ENCODE results near the gene PLXNA4.
"Not testable (repeated sequence)": the region's sequence is repeated elsewhere in the genome, so short reads cannot be mapped to it uniquely, and the experiment has no call there.

PLXNA4 gene

DNA sequence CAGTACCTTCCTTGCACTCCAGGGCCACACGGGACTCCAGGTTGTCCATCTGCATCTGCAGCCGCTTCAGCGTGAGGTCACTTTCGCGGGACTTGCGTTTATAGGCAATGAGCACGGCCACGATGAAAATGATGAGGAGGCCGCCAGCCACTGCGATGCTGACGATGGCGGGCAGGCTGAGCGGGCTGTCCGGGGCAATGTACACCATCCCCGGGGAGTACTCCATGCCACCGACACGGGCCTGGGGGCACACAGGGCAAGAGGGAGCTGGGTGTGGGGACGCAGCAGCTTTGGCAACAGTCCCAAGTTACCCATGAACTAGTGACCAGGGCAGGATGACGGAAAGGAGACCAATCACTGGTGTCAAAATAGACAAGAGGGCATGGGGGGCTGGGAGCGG, 396.6 kb downstream of the PLXNA4 start:
- H3K27me3 ChIP-seq (ENCODE audit: low read length) = no peaks in the 10 kb centered on the region

DNA sequence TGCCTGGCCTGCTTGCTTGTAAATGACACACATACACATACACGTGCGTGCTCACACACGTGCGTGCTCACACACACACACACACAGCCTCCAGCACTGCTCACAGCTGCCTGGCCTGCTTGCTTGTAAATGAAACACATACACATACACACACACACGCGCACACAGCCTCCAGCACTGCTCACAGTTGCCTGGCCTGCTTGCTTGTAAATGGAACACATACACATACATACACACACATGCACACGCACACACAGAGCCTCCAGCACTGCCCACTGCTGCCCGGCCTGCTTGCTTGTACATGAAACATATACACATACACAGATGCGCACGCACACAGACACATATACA, 397.2 kb downstream of the PLXNA4 start:
- H3F3A ChIP-seq (ENCODE audit: insufficient read depth) = no peaks in the 10 kb centered on the region
- H2AFZ ChIP-seq (ENCODE audit: low read depth, low read length, severe bottlenecking) = no peak overlapping the region
- no peaks in the 10 kb centered on the region for H3K79me2 ChIP-seq (ENCODE audit: insufficient read depth, low read length)
- no peak overlapping the region for H3K9ac ChIP-seq (ENCODE audit: low read length)
- no peak overlapping the region for H3K27ac ChIP-seq (ENCODE audit: low read depth, low read length)
- no peaks in the 10 kb centered on the region for H3K9me3 ChIP-seq (ENCODE audit: insufficient read depth, low read length)
- no peak for TF ChIP-seq EZH2phosphoT487 (conservative IDR thresholded peaks at IDR 0.05; ENCODE audit: low read length)
- TF ChIP-seq, protein P1, sequence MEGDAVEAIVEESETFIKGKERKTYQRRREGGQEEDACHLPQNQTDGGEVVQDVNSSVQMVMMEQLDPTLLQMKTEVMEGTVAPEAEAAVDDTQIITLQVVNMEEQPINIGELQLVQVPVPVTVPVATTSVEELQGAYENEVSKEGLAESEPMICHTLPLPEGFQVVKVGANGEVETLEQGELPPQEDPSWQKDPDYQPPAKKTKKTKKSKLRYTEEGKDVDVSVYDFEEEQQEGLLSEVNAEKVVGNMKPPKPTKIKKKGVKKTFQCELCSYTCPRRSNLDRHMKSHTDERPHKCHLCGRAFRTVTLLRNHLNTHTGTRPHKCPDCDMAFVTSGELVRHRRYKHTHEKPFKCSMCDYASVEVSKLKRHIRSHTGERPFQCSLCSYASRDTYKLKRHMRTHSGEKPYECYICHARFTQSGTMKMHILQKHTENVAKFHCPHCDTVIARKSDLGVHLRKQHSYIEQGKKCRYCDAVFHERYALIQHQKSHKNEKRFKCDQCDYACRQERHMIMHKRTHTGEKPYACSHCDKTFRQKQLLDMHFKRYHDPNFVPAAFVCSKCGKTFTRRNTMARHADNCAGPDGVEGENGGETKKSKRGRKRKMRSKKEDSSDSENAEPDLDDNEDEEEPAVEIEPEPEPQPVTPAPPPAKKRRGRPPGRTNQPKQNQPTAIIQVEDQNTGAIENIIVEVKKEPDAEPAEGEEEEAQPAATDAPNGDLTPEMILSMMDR (IDR thresholded peaks at IDR 0.05; ENCODE audit: insufficient read depth, low read length, poor library complexity, severe bottlenecking) = no peak
- H3K36me3 ChIP-seq (ENCODE audit: low read length) = no peaks in the 10 kb centered on the region
- H4K20me1 ChIP-seq (ENCODE audit: low read depth, low read length) = no peaks in the 10 kb centered on the region
- H3K27me3 ChIP-seq (ENCODE audit: low read length) = no peaks in the 10 kb centered on the region
- no peaks in the 10 kb centered on the region for H3K9me2 ChIP-seq (replicated peaks; ENCODE audit: insufficient read depth, low read length)
- no peak overlapping the region for H3K4me3 ChIP-seq (ENCODE audit: insufficient read depth, low read length, poor library complexity, severe bottlenecking)
- H3K4me2 ChIP-seq (ENCODE audit: low read depth, low read length, poor library complexity, severe bottlenecking) = no peak overlapping the region

More for the DNA sequence above, 396.6 kb downstream of the PLXNA4 start:
- H3K79me2 ChIP-seq (ENCODE audit: insufficient read depth, low read length) = no peaks in the 10 kb centered on the region
- no peaks in the 10 kb centered on the region for H3F3A ChIP-seq (ENCODE audit: insufficient read depth)
- H3K27ac ChIP-seq (ENCODE audit: low read depth, low read length) = no peak overlapping the region
- no peak overlapping the region for H3K4me3 ChIP-seq (ENCODE audit: insufficient read depth, low read length, poor library complexity, severe bottlenecking)
- H2AFZ ChIP-seq (ENCODE audit: low read depth, low read length, severe bottlenecking) = no peak overlapping the region
- H4K20me1 ChIP-seq (ENCODE audit: low read depth, low read length) = no peaks in the 10 kb centered on the region
- no peaks in the 10 kb centered on the region for H3K36me3 ChIP-seq (ENCODE audit: low read length)
- no peak overlapping the region for H3K4me2 ChIP-seq (ENCODE audit: low read depth, low read length, poor library complexity, severe bottlenecking)
- no peak overlapping the region for H3K9ac ChIP-seq (ENCODE audit: low read length)
- TF ChIP-seq, protein P1 (IDR thresholded peaks at IDR 0.05; ENCODE audit: insufficient read depth, low read length, poor library complexity, severe bottlenecking) = no peak
- TF ChIP-seq EZH2phosphoT487 (conservative IDR thresholded peaks at IDR 0.05; ENCODE audit: low read length) = no peak
- H3K9me3 ChIP-seq (ENCODE audit: insufficient read depth, low read length) = no peaks in the 10 kb centered on the region
- H3K9me2 ChIP-seq (replicated peaks; ENCODE audit: insufficient read depth, low read length) = no peaks in the 10 kb centered on the region

DNA sequence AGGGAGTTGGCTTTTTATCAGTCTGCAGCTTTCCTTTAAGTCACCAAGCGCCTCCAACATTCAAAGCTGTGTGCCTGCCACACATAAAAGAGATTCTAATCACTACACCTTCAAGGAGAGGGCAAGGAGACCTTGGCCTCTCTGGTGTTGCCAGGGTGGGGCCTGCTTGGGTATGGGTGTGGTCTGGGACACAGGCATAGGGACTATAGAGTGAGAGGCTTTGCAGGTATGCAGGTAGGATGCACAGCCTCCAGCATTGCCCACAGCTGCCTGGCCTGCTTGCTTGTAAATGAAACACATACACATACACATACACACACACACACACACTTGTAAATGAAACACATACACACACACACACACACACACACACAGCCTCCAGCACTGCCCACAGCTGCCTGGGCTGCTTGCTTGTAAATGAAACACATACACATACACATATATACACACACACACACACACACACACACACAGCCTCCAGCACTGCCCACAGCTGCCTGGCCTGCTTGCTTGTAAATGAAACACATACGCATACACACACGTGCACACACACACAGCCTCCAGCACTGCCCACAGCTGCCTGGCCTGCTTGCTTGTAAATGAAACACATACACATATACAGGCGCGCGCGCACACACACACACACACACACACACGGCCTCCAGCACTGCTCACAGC, 397.7 kb downstream of the PLXNA4 start:
- not testable (repeated sequence) for H3K9me3 ChIP-seq (ENCODE audit: insufficient read depth, low read length); H3K4me2 ChIP-seq (ENCODE audit: low read depth, low read length, poor library complexity, severe bottlenecking)

DNA sequence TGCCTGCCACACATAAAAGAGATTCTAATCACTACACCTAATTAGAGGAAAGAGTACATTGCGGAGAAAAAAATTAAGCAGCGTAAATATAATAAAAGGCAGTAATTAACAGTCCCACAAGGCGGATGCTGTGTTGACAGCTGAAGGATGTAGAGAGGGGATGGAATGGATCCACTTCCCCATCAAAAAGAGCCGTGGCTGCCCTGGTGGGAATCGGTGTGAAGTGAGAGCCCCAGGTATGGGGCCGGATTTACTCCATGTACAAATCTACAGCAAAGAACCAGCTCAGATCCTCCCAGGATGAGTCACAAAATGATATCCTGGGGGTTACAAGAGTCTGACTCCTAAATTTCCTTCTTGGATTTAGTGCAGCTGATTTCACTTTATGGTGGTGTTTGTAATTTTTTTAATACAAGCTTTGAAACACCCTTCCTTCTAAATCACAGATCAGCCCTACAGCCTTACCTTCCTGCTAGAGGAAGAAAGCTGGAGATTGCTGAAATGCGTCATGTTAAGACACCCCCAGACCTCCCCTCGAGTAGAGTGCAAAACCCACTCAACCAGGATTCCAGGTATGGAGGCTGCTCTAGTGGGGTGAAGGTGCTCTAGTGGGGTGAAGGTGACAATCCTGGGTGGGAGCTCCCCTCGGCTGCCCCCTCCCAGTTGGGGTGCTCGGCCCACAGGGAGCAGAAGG, 398.4 kb downstream of the PLXNA4 start:
- no peak for TF ChIP-seq EZH2phosphoT487 (conservative IDR thresholded peaks at IDR 0.05; ENCODE audit: low read length)
- TF ChIP-seq, protein P1 (IDR thresholded peaks at IDR 0.05; ENCODE audit: insufficient read depth, low read length, poor library complexity, severe bottlenecking) = no peak
- no peaks in the 10 kb centered on the region for H3K27me3 ChIP-seq (ENCODE audit: low read length)
- no peak overlapping the region for H2AFZ ChIP-seq (ENCODE audit: low read depth, low read length, severe bottlenecking)
- no peaks in the 10 kb centered on the region for H4K20me1 ChIP-seq (ENCODE audit: low read depth, low read length)
- no peaks in the 10 kb centered on the region for H3K9me3 ChIP-seq (ENCODE audit: insufficient read depth, low read length)
- no peak overlapping the region for H3K27ac ChIP-seq (ENCODE audit: low read depth, low read length)
- no peak overlapping the region for H3K9ac ChIP-seq (ENCODE audit: low read length)
- H3K36me3 ChIP-seq (ENCODE audit: low read length) = no peaks in the 10 kb centered on the region
- no peaks in the 10 kb centered on the region for H3K79me2 ChIP-seq (ENCODE audit: insufficient read depth, low read length)
- H3K9me2 ChIP-seq (replicated peaks; ENCODE audit: insufficient read depth, low read length) = no peaks in the 10 kb centered on the region
- H3F3A ChIP-seq (ENCODE audit: insufficient read depth) = no peaks in the 10 kb centered on the region
- H3K4me3 ChIP-seq (ENCODE audit: insufficient read depth, low read length, poor library complexity, severe bottlenecking) = no peak overlapping the region
- no peak overlapping the region for H3K4me2 ChIP-seq (ENCODE audit: low read depth, low read length, poor library complexity, severe bottlenecking)

More for the DNA sequence above, 397.7 kb downstream of the PLXNA4 start:
- not testable (repeated sequence) for H3K27me3 ChIP-seq (ENCODE audit: low read length); H3K4me3 ChIP-seq (ENCODE audit: insufficient read depth, low read length, poor library complexity, severe bottlenecking); H3K36me3 ChIP-seq (ENCODE audit: low read length); H3K9me2 ChIP-seq (replicated peaks; ENCODE audit: insufficient read depth, low read length); H3K9ac ChIP-seq (ENCODE audit: low read length); H2AFZ ChIP-seq (ENCODE audit: low read depth, low read length, severe bottlenecking); H4K20me1 ChIP-seq (ENCODE audit: low read depth, low read length); H3K79me2 ChIP-seq (ENCODE audit: insufficient read depth, low read length); H3K27ac ChIP-seq (ENCODE audit: low read depth, low read length); H3F3A ChIP-seq (ENCODE audit: insufficient read depth)
